ENCODE measurements around the gene TRMT2A. TPM values are rescaled to one million over a fixed set of nuclear protein-coding genes. Genes with fewer than 3 reads are reported as not detected.

The TRMT2A gene
- total RNA-seq, 3 donors from 2014 or later (not counting 1 experiment from before 2014, with no cell fraction given) = 86.4 to 104 (median 86.5) TPM

DNA sequence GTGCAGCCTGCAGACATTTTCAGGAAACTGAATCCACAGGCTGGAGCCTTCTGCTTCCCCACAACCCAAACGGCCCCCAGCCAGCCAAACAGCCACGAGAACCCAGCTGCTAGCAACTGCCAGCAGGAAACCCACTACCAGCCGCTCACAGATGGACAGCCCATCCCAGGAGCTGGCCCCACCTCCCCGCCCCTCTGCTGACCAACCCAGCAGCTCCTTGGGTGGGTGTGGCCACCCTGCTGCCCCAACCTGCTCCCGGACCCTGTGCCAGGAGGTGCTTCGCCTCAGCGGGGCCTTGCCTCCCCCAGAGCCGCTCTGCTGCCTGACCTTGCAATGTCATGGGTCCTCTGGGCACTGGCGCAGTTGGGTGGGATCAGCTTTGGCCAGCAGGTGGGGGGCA, 42.0 kb upstream of the TRMT2A start:
- Mint-ChIP-seq H3K4me1 (peaks cover 0 to 5% of the 10 kb centered on the region in 2 donors), H3K27me3 (ENCODE audit: low read depth in 2 of 2) (peaks cover 0 to 4% of the 10 kb centered on the region in 2 donors), H3K27ac (no peak overlapping the region), H3K9me3 (no peaks in the 10 kb centered on the region), H3K4me3 (no peak overlapping the region), H3K36me3 (no peaks in the 10 kb centered on the region)
- H3K9me3 ChIP-seq (ENCODE audit: control insufficient read depth, insufficient read depth, low read length) = no peaks in the 10 kb centered on the region
- no peak overlapping the region for H3K27ac ChIP-seq (ENCODE audit: low read length)
- TF ChIP-seq, protein P1, sequence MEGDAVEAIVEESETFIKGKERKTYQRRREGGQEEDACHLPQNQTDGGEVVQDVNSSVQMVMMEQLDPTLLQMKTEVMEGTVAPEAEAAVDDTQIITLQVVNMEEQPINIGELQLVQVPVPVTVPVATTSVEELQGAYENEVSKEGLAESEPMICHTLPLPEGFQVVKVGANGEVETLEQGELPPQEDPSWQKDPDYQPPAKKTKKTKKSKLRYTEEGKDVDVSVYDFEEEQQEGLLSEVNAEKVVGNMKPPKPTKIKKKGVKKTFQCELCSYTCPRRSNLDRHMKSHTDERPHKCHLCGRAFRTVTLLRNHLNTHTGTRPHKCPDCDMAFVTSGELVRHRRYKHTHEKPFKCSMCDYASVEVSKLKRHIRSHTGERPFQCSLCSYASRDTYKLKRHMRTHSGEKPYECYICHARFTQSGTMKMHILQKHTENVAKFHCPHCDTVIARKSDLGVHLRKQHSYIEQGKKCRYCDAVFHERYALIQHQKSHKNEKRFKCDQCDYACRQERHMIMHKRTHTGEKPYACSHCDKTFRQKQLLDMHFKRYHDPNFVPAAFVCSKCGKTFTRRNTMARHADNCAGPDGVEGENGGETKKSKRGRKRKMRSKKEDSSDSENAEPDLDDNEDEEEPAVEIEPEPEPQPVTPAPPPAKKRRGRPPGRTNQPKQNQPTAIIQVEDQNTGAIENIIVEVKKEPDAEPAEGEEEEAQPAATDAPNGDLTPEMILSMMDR (IDR thresholded peaks at IDR 0.05) = no peak
- H3K36me3 ChIP-seq (ENCODE audit: control insufficient read depth, insufficient read depth, low read length) = no peaks in the 10 kb centered on the region
- WGBS (ENCODE audit: insufficient coverage) = 32% methylated on average over 9 of the region's 9 CpGs
- no peak overlapping the region for H3K4me3 ChIP-seq (ENCODE audit: low read length)
- peaks cover 21% of the 10 kb centered on the region for H3K4me1 ChIP-seq (ENCODE audit: control insufficient read depth, insufficient read depth, low read length)
- intact Hi-C loops (cut with micrococcal nuclease) = loop anchor here (5.0 kb wide), 1 partner anchor 298 kb away; no protein-coding TSS in a partner anchor
- H3K27me3 ChIP-seq (ENCODE audit: control insufficient read depth, insufficient read depth, low read length) = peaks cover 4% of the 10 kb centered on the region
- ATAC-seq = no peak
- DNase-seq = no peak

DNA sequence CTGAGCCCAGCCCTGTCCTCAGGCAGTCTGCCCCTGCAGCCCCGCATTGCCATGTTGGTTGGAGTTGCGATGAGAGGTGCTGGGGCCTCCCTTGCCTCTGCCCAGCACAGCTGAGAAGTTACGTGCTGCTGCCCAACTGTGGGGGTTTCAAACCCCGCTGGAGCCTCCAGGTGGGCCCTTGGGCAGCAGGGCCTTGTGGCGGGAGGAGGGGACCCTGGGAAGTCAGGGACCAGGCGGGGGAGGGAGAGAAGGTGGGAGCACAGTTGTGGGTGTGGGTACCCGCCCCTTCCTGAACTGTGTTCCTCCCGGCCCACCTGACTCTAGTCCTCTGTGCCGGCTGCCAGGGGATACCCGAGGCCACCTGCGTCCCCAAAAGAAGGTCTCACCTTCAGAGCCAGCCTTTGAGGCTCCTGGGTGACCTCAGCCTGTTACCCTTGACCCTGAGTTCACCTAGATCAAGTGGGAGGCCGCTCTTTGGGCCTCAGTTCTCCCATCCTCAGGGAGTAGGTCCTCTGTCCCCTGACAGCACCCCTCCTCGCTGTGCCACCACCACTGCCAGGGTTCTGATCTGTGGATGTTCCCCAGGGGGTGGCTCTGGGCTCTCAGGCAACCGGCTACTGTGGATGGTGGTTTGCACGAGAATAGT, 41.5 kb upstream of the TRMT2A start:
- no peak overlapping the region for H3K4me3 Mint-ChIP-seq
- H3K4me1 Mint-ChIP-seq = peaks cover 0 to 4% of the 10 kb centered on the region in 2 donors
- H3K27ac ChIP-seq (ENCODE audit: low read length) = no peak overlapping the region
- peaks cover 21% of the 10 kb centered on the region for H3K4me1 ChIP-seq (ENCODE audit: control insufficient read depth, insufficient read depth, low read length)
- H3K36me3 ChIP-seq (ENCODE audit: control insufficient read depth, insufficient read depth, low read length) = no peaks in the 10 kb centered on the region
- intact Hi-C loops (cut with micrococcal nuclease) = loop anchor here (5.0 kb wide), 1 partner anchor 299 kb away; no protein-coding TSS in a partner anchor
- no peaks in the 10 kb centered on the region for H3K9me3 Mint-ChIP-seq
- DNase-seq = no peak
- ATAC-seq = no peak
- H3K27me3 Mint-ChIP-seq (ENCODE audit: low read depth in 2 of 2) = peaks cover 0 to 4% of the 10 kb centered on the region in 2 donors
- no peaks in the 10 kb centered on the region for H3K9me3 ChIP-seq (ENCODE audit: control insufficient read depth, insufficient read depth, low read length)
- H3K27ac Mint-ChIP-seq = no peak overlapping the region
- 41% methylated on average over 15 of the region's 15 CpGs for WGBS (ENCODE audit: insufficient coverage)
- peaks cover 4% of the 10 kb centered on the region for H3K27me3 ChIP-seq (ENCODE audit: control insufficient read depth, insufficient read depth, low read length)
- TF ChIP-seq, protein P1 (IDR thresholded peaks at IDR 0.05) = no peak
- no peak overlapping the region for H3K4me3 ChIP-seq (ENCODE audit: low read length)
- H3K36me3 Mint-ChIP-seq = no peaks in the 10 kb centered on the region

DNA sequence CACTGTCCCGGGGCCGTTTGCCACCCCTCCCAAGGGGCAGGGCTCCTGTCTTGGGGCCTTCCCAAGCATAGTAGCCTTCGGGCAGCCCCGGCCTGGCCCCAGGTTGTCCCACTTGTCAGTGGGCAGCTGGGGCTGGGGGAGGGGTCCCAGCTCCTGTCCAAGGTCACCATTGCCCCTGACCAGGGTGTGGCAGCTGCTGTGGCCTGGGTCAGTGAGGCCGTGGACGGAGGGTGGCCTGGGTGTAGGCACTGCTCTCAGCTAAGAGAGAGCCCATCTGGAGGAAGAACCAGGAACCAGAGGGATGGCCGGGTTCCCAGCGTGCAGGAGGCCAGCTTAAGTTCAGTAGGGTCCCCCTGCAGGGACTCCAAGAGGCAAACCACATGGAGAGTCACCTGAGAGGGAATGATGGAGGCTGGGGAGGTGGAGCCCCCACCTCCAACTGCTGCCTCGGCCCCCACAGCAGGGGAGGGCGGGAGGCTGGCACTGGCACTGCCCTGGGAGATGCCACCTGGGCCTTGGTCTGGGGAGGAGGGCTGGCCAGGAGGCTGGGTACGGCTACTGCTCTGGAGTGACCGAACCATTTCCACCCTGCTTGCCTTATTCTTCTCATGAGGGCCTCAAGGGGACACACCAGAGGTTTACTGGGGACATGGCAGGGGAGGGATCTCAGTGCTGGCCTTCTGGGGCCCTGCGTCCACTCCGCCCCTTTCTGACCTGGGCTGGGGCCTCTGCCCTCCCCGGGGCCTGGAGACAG, 40.6 kb upstream of the TRMT2A start:
- no peak overlapping the region for H3K4me3 Mint-ChIP-seq
- peaks cover 4% of the 10 kb centered on the region for H3K27me3 ChIP-seq (ENCODE audit: control insufficient read depth, insufficient read depth, low read length)
- H3K36me3 Mint-ChIP-seq = no peaks in the 10 kb centered on the region

More for the DNA sequence above, 40.6 kb upstream of the TRMT2A start:
- H3K4me1 Mint-ChIP-seq = peaks cover 0 to 4% of the 10 kb centered on the region in 2 donors
- no peak for ATAC-seq
- H3K9me3 ChIP-seq (ENCODE audit: control insufficient read depth, insufficient read depth, low read length) = no peaks in the 10 kb centered on the region
- no peak overlapping the region for H3K4me3 ChIP-seq (ENCODE audit: low read length)
- WGBS (ENCODE audit: insufficient coverage) = 71% methylated on average over 14 of the region's 15 CpGs
- no peak overlapping the region for H3K27ac Mint-ChIP-seq
- intact Hi-C loops (cut with micrococcal nuclease) = loop anchor here (1.0 to 5.0 kb wide), 3 partner anchors 111 to 300 kb away; partner anchors contain the start of gene RTN4R
- no peak overlapping the region for H3K27ac ChIP-seq (ENCODE audit: low read length)
- peaks cover 21% of the 10 kb centered on the region for H3K4me1 ChIP-seq (ENCODE audit: control insufficient read depth, insufficient read depth, low read length)
- no peaks in the 10 kb centered on the region for H3K36me3 ChIP-seq (ENCODE audit: control insufficient read depth, insufficient read depth, low read length)
- H3K27me3 Mint-ChIP-seq (ENCODE audit: low read depth in 2 of 2) = peaks cover 0 to 4% of the 10 kb centered on the region in 2 donors
- no peak for DNase-seq
- TF ChIP-seq, protein P1 (IDR thresholded peaks at IDR 0.05) = no peak
- no peaks in the 10 kb centered on the region for H3K9me3 Mint-ChIP-seq

All from natural killer cell (primary cell).